ENCODE measurements around the gene RAB34. TPM values are rescaled to one million over a fixed set of nuclear protein-coding genes. Genes with fewer than 3 reads are reported as not detected.

Gene RAB34
- total RNA-seq, 1 donor from 2014 or later, result 153 TPM

DNA sequence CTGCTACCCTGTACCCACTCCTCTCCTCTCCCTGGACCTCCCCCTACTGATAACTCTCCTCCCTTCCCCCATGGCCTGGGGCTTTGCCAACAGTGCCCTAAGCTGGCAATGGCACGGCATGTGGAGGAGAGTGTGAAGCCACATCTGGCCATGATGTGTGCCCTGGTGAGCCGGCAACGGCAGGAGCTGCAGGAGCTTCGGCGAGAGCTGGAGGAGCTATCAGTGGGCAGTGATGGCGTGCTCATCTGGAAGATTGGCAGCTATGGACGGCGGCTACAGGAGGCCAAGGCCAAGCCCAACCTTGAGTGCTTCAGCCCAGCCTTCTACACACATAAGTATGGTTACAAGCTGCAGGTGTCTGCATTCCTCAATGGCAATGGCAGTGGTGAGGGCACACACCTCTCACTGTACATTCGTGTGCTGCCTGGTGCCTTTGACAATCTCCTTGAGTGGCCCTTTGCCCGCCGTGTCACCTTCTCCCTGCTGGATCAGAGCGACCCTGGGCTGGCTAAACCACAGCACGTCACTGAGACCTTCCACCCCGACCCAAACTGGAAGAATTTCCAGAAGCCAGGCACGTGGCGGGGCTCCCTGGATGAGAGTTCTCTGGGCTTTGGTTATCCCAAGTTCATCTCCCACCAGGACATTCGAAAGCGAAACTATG, 31.3 kb upstream of the RAB34 start:
- Mint-ChIP-seq H3K4me3 (ENCODE audit: unreplicated experiment) (no peak overlapping the region), H3K36me3 (ENCODE audit: unreplicated experiment) (peaks cover 11% of the 10 kb centered on the region), H3K9me3 (ENCODE audit: unreplicated experiment) (no peaks in the 10 kb centered on the region), H3K27ac (ENCODE audit: unreplicated experiment) (peak overlapping the region; percentile 41), H3K4me1 (ENCODE audit: unreplicated experiment) (peaks cover 24% of the 10 kb centered on the region), H3K27me3 (ENCODE audit: unreplicated experiment) (no peaks in the 10 kb centered on the region)
- TF ChIP-seq, protein P1, sequence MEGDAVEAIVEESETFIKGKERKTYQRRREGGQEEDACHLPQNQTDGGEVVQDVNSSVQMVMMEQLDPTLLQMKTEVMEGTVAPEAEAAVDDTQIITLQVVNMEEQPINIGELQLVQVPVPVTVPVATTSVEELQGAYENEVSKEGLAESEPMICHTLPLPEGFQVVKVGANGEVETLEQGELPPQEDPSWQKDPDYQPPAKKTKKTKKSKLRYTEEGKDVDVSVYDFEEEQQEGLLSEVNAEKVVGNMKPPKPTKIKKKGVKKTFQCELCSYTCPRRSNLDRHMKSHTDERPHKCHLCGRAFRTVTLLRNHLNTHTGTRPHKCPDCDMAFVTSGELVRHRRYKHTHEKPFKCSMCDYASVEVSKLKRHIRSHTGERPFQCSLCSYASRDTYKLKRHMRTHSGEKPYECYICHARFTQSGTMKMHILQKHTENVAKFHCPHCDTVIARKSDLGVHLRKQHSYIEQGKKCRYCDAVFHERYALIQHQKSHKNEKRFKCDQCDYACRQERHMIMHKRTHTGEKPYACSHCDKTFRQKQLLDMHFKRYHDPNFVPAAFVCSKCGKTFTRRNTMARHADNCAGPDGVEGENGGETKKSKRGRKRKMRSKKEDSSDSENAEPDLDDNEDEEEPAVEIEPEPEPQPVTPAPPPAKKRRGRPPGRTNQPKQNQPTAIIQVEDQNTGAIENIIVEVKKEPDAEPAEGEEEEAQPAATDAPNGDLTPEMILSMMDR (IDR thresholded peaks at IDR 0.05), result no peak
- DNase-seq (ENCODE audit: extremely low spot score, unreplicated experiment), result no peak

DNA sequence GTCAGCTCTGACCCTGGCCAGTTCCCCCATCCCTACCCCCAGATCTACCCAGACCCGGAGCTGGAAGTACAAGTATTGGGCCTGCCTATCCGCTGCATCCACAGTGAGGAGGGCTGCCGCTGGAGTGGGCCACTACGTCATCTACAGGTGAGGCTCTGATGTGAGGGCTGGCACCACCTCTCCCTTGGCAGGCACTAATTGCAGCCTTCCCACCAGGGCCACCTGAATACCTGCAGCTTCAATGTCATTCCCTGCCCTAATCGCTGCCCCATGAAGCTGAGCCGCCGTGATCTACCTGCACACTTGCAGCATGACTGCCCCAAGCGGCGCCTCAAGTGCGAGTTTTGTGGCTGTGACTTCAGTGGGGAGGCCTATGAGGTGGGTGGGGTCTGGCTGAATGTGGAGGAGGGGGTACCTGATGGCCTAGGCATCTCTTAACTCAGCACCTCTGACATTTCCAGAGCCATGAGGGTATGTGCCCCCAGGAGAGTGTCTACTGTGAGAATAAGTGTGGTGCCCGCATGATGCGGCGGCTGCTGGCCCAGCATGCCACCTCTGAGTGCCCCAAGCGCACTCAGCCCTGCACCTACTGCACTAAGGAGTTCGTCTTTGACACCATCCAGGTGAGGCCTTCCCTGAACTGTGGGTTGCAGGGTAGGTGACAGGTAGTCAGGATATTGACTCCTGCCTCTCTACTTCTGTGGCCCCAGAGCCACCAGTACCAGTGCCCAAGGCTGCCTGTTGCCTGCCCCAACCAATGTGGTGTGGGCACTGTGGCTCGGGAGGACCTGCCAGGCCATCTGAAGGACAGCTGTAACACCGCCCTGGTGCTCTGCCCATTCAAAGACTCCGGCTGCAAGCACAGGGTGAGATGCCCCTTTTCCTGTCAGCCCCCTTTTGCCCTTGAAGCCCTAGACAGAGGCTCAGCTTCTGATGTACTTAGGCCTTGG, 30.4 kb upstream of the RAB34 start:
- no peak for DNase-seq (ENCODE audit: extremely low spot score, unreplicated experiment)
- TF ChIP-seq, protein P1 (IDR thresholded peaks at IDR 0.05), result no peak
- Mint-ChIP-seq H3K36me3 (ENCODE audit: unreplicated experiment) (peaks cover 11% of the 10 kb centered on the region), H3K27me3 (ENCODE audit: unreplicated experiment) (no peaks in the 10 kb centered on the region), H3K4me1 (ENCODE audit: unreplicated experiment) (peaks cover 26% of the 10 kb centered on the region), H3K4me3 (ENCODE audit: unreplicated experiment) (no peak overlapping the region), H3K27ac (ENCODE audit: unreplicated experiment) (no peak overlapping the region), H3K9me3 (ENCODE audit: unreplicated experiment) (no peaks in the 10 kb centered on the region)

DNA sequence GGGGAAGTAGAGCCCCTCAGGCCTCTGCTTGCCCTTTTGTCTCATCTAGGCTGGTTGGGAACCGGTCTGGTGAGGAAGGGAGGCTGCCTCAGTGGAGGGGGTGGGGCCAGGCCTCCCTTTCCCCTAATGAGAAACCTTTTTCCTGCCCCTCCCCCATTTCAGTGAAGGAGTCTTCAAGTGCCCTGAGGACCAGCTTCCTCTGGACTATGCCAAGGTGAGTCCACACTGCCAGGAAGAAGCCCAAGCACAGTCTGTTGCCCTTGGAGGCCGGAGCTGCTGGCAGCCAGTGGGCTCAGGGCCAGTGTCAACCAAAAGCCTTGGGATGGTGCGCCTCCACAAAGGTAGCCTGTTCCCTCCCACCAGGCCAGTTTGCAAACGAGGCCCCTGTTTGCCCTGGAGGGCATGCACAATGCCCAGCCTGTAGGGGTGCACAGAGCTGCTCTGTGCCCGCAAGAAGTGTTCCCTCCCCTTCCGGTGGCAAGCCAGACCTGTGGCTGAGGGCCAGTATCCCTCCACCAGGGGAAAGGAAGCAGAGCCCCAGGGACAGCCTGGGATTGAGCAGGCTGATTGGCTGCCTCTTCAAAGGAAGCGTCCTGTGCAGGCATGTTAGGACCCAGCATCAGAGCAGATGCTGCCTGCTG, 29.5 kb upstream of the RAB34 start:
- DNase-seq (ENCODE audit: extremely low spot score, unreplicated experiment), result no peak
- Mint-ChIP-seq H3K9me3 (ENCODE audit: unreplicated experiment) (no peaks in the 10 kb centered on the region), H3K36me3 (ENCODE audit: unreplicated experiment) (peaks cover 9% of the 10 kb centered on the region), H3K27me3 (ENCODE audit: unreplicated experiment) (no peaks in the 10 kb centered on the region), H3K27ac (ENCODE audit: unreplicated experiment) (no peak overlapping the region), H3K4me3 (ENCODE audit: unreplicated experiment) (no peak overlapping the region), H3K4me1 (ENCODE audit: unreplicated experiment) (peaks cover 34% of the 10 kb centered on the region)
- TF ChIP-seq, protein P1 (IDR thresholded peaks at IDR 0.05), result no peak

DNA sequence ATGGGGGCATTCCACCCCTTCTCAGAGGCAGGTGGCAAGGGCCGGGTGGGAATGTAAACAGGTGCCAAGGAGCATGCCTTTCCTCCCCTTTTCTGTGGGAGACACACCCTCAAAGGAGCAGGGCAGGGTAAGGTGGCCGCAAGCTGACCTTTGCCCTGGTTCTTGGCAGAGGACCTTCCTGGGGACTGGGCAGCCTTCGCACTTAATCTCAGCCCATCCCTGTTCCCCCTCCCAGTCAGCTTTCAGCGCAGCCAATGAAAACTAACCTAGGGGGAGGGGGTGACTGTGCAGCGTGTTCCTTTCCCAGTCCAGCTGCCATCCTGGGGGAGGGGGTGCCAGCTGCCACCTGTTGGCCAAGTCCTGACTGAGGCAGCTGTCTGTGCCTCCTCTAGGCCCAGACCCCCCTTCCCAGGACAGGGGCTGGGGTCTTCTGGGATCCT, 29.0 kb upstream of the RAB34 start:
- TF ChIP-seq, protein P1 (IDR thresholded peaks at IDR 0.05), result no peak
- Mint-ChIP-seq H3K36me3 (ENCODE audit: unreplicated experiment) (peaks cover 9% of the 10 kb centered on the region), H3K27ac (ENCODE audit: unreplicated experiment) (peak overlapping the region; percentile 89), H3K4me3 (ENCODE audit: unreplicated experiment) (peak overlapping the region; percentile 89), H3K9me3 (ENCODE audit: unreplicated experiment) (no peaks in the 10 kb centered on the region), H3K27me3 (ENCODE audit: unreplicated experiment) (no peaks in the 10 kb centered on the region), H3K4me1 (ENCODE audit: unreplicated experiment) (peaks cover 37% of the 10 kb centered on the region)
- DNase-seq (ENCODE audit: extremely low spot score, unreplicated experiment), result no peak

All from osteocyte (in vitro differentiated cells).